SH-SY5Y (cell line): ENCODE results near the gene COG3.

ENCODE experiments used
- GATA2 ChIP-seq: IDR thresholded peaks from 2 replicates; pipeline ENCODE4 v1.6.1; 2011; ENCODE audit warnings: mild to moderate bottlenecking, low read depth, low read length
- GATA3 ChIP-seq: IDR thresholded peaks from 2 replicates; pipeline ENCODE4 v1.6.1; 2011; ENCODE audit warnings: low read depth, mild to moderate bottlenecking, low read length, moderate library complexity

- TF ChIP-seq GATA2 (no peak), GATA3 (no peak)
Measured at GRCh38 chr13:45433381-45433790, 31.4 kb upstream of the COG3 start.
